Vagina (tissue), 2 donors: ENCODE data around the gene DPP6.

Source experiments
- POLR2A ChIP-seq, 2 donors: fragments of 450-650 bp; IDR thresholded peaks; one replicate each; pipeline ENCODE4 v1.6.1; 2017; ENCODE audit warnings: antibody characterized with exemption in 2 of 2, mild to moderate bottlenecking in 2 of 2, moderate library complexity in 2 of 2
- POLR2AphosphoS5 ChIP-seq, 2 donors: sonication (generic); formaldehyde crosslinking; IDR thresholded peaks; one replicate each; pipeline ENCODE4 v1.9.0; 2017; ENCODE audit warnings: antibody characterized with exemption in 2 of 2, mild to moderate bottlenecking in 2 of 2, low read depth in 1 of 2; ENCODE audit not compliant: insufficient read depth in 1 of 2
- TF ChIP-seq, protein P1 (sequence below), 3 experiments: fragments of 450-650 bp in 2 of 3; fragments of 200-600 bp in 1 of 3; sonication (generic) in 1 of 3; IDR thresholded peaks; one replicate each; pipeline ENCODE4 v1.5.1; 2017 to 2019; ENCODE audit warnings: antibody characterized with exemption in 3 of 3, mild to moderate bottlenecking in 2 of 3, moderate library complexity in 2 of 3

DNA sequence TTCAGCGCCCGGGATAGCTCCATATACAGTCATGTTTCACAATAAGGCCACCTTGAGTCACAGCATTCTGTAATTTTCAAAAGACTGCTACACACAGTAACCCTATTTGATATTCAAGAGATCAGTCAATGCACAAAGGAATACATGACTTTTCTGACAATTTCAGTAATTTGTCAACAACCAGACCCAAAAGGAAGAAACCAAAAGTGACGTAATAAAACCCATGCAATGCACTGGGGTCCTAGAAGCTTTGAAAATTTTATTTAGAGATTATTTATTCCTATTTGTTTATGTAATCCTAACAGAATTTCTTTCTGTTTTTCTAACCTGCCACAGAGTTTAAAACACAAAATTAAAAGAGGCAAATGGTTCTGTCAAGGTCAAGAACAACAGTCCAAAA lies 421.2 kb downstream of the DPP6 start:
- TF ChIP-seq, protein P1, sequence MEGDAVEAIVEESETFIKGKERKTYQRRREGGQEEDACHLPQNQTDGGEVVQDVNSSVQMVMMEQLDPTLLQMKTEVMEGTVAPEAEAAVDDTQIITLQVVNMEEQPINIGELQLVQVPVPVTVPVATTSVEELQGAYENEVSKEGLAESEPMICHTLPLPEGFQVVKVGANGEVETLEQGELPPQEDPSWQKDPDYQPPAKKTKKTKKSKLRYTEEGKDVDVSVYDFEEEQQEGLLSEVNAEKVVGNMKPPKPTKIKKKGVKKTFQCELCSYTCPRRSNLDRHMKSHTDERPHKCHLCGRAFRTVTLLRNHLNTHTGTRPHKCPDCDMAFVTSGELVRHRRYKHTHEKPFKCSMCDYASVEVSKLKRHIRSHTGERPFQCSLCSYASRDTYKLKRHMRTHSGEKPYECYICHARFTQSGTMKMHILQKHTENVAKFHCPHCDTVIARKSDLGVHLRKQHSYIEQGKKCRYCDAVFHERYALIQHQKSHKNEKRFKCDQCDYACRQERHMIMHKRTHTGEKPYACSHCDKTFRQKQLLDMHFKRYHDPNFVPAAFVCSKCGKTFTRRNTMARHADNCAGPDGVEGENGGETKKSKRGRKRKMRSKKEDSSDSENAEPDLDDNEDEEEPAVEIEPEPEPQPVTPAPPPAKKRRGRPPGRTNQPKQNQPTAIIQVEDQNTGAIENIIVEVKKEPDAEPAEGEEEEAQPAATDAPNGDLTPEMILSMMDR (IDR thresholded peaks at IDR 0.05) = no peak
- no peak for TF ChIP-seq POLR2AphosphoS5 (IDR thresholded peaks at IDR 0.05; ENCODE audit: insufficient read depth in 1 of 2, low read depth in 1 of 2)
- no peak for TF ChIP-seq POLR2A (IDR thresholded peaks at IDR 0.05)
